Fibroblast of peridontal ligament (primary cell): ENCODE data around the gene CSAG3.
"Not testable (repeated sequence)": the region's sequence is repeated elsewhere in the genome, so short reads cannot be mapped to it uniquely, and the experiment has no call there.

Experiments used
- DNase-seq: peaks from one replicate; pipeline ENCODE4 v3.0.0-alpha.2; 2010; ENCODE audit errors: extremely low read depth

Gene CSAG3

DNA sequence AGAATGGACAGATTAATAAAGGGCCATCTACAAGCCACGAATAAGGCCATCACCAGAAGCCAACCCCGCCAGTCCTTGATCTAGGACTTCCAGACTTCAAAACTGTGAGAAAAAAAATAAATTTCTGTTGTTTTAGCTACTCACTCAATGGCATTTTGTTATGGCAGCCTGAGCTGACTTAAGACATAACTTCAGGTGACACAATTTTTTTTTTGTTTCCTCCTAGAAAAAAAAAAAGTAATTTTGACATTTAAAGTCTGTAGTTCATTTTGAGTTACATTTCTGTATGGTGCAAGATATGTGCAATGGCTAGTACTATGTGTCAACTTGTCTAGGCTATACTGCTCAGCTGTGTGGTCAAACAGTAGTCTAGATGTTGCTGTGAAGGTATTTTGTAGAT, at the start of gene CSAG3:
TSS of gene CSAG3 (plus strand) at position 301 of the 400 bp plus-strand sequence.
- DNase-seq: not testable (repeated sequence)

GRCh38 chrX:152713195-152713594, 45.8 kb upstream of the CSAG3 start:
- DNase-seq: not testable (repeated sequence)

DNA sequence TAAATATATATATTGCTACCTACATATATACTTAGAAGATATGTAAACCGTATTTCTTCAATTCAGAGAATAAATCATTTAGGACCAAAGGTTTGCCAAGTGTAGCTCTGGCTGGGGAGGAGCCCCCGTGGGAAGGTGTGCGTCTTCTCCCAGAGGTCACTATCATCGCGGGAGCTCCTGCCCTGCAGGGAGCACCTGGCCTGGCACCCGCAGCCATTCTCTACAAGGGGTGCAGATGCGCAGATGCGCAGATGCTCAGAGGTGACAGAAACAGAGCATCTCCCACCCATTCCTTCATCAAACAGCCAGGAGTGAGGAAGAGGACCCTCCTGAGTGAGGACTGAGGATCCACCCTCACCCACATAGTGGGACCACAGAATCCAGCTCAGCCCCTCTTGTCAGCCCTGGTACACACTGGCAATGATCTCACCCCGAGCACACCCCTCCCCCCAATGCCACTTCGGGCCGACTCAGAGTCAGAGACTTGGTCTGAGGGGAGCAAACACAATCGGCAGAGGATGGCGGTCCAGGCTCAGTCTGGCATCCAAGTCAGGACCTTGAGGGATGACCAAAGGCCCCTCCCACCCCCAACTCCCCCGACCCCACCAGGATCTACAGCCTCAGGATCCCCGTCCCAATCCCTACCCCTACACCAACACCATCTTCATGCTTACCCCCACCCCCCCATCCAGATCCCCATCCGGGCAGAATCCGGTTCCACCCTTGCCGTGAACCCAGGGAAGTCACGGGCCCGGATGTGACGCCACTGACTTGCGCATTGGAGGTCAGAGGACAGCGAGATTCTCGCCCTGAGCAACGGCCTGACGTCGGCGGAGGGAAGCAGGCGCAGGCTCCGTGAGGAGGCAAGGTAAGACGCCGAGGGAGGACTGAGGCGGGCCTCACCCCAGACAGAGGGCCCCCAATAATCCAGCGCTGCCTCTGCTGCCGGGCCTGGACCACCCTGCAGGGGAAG, 44.9 kb upstream of the CSAG3 start, which contains the start of gene MAGEA2B:
TSS of gene MAGEA2B (plus strand) at position 814 of the 973 bp plus-strand sequence. CDS start 2,479 bp downstream, outside the sequence.
- DNase-seq: not testable (repeated sequence)

- no peak for DNase-seq
Measured at GRCh38 chrX:152725409-152725808, 33.6 kb upstream of the CSAG3 start.

DNA sequence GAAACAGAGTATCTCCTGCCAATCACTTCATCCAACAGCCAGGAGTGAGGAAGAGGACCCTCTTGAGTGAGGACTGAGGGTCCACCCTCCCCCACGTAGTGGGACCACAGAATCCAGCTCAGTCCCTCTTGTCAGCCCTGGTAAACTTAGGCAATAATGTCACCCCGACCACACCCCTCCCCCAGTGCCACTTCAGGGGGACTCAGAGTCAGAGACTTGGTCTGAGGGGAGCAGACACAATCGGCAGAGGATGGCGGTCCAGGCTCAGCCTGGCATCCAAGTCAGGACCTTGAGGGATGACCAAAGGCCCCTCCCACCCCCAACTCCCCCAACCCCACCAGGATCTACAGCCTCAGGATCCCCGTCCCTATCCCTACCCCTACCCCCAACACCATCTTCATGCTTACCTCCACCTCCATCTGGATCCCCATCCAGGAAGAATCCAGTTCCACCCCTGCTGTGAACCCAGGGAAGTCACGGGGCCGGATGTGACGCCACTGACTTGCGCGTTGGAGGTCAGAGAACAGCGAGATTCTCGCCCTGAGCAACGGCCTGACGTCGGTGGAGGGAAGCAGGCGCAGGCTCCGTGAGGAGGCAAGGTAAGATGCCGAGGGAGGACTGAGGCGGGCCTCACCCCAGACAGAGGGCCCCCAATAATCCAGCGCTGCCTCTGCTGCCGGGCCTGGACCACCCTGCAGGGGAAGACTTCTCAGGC, 25.6 kb upstream of the CSAG3 start, which contains the start of the genes CSAG1 and MAGEA12:
TSS of gene CSAG1 (minus strand) at position 461 of the 715 bp plus-strand sequence. CDS start 1,261 bp downstream, outside the sequence.
TSS of gene MAGEA12 (plus strand) at position 497 of the 715 bp plus-strand sequence. CDS start 2,405 bp downstream, outside the sequence.
- DNase-seq: no peak

- not testable (repeated sequence) for DNase-seq
Measured at GRCh38 chrX:152734143-152734858, 24.7 kb upstream of the CSAG3 start.

DNA sequence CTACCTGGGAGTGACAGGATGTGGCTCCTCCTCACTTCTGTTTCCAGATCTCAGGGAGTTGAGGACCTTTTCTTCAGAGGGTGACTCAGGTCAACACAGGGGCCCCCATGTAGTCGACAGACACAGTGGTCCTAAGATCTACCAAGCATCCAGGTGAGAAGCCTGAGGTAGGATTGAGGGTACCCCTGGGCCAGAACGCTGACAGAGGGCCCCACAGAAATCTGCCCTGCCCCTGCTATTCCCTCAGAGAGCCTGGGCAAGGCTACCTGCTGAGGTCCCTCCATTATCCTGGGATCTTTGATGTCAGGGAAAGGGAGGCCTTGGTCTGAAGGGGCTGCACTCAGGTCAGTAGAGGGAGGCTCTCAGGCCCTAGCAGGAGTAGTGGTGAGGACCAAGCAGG, 23.9 kb upstream of the CSAG3 start:
- no peak for DNase-seq

DNA sequence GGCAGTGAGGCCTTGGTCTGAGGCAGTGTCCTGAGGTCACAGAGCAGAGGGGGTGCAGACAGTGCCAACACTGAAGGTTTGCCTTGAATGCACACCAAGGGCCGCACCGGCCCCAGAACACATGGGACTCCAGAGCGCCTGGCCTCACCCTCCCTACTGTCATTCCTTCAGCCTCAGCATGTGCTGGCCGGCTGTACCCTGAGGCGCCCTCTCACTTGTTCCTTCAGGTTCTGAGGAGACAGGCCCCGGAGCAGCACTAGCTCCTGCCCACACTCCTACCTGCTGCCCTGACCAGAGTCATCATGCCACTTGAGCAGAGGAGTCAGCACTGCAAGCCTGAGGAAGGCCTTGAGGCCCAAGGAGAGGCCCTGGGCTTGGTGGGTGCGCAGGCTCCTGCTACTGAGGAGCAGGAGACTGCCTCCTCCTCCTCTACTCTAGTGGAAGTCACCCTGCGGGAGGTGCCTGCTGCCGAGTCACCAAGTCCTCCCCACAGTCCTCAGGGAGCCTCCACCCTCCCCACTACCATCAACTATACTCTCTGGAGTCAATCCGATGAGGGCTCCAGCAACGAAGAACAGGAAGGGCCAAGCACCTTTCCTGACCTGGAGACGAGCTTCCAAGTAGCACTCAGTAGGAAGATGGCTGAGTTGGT, 23.0 kb upstream of the CSAG3 start:
- no peak for DNase-seq

- not testable (repeated sequence) for DNase-seq
Measured at GRCh38 chrX:152736528-152736927, 22.5 kb upstream of the CSAG3 start.

DNA sequence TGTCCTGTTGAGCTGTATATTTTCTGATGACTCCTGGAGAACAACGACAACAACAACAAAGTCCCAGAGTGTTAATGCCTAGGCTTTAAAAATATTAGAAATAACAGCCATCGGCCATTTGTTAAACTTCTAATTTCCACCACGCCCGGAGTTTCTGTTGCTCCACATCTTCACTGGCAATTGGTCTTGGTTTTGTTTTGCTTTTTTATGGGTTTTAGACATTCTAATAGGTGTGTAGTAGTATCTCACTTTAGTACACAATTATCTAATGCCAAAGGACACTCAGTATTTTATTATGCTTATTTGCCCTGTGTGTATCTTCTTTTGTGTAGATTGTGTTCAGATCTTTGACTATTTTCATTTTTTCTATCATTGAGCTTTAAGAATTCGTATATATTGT, 20.5 kb upstream of the CSAG3 start:
- DNase-seq: no peak

DNA sequence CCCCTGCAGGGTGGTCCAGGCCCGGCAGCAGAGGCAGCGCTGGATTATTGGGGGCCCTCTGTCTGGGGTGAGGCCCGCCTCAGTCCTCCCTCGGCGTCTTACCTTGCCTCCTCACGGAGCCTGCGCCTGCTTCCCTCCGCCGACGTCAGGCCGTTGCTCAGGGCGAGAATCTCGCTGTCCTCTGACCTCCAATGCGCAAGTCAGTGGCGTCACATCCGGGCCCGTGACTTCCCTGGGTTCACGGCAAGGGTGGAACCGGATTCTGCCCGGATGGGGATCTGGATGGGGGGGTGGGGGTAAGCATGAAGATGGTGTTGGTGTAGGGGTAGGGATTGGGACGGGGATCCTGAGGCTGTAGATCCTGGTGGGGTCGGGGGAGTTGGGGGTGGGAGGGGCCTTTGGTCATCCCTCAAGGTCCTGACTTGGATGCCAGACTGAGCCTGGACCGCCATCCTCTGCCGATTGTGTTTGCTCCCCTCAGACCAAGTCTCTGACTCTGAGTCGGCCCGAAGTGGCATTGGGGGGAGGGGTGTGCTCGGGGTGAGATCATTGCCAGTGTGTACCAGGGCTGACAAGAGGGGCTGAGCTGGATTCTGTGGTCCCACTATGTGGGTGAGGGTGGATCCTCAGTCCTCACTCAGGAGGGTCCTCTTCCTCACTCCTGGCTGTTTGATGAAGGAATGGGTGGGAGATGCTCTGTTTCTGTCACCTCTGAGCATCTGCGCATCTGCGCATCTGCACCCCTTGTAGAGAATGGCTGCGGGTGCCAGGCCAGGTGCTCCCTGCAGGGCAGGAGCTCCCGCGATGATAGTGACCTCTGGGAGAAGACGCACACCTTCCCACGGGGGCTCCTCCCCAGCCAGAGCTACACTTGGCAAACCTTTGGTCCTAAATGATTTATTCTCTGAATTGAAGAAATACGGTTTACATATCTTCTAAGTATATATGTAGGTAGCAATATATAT, 5.0 kb upstream of the CSAG3 start, which contains the start of gene MAGEA2:
TSS of gene MAGEA2 (minus strand) at position 157 of the 965 bp plus-strand sequence. CDS start 2,479 bp downstream, outside the sequence.
- not testable (repeated sequence) for DNase-seq

DNA sequence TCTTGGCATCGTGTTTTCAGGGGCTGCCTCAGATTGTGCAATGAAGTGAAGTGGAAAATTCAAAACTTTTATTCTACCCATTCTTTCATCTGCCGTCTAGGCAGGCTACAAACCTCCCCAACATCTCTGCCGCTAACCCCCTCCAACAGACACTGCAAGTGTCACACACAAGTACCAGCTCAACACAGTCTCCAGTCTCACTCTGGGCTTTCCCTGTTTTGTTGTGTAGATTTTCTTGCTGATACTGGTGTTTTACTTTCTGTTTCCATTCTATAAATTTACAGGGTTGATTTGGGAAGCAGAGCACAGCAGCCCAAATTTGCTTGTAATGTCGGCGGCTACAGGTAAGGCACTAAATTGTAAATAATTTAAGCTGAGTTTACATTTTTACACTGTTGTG, 4.1 kb upstream of the CSAG3 start:
- DNase-seq: not testable (repeated sequence)

DNA sequence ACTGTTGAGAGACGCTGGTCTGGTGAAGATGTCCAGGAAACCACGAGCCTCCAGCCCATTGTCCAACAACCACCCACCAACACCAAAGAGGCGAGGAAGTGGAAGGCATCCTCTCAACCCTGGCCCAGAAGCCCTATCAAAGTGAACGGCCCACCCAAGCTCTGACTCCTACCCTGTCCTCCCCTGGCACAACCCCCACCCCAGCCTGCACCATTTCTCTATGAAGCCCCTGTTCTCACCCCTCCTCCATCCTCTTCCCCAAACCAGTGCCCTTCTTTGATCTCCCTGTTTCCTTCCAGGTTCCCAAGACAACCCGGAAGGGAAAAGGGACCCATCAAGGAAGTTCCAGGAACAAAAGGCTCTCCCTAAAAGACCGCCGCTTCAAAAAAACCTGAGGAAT, 526 bp downstream of the CSAG3 start:
- not testable (repeated sequence) for DNase-seq

DNA sequence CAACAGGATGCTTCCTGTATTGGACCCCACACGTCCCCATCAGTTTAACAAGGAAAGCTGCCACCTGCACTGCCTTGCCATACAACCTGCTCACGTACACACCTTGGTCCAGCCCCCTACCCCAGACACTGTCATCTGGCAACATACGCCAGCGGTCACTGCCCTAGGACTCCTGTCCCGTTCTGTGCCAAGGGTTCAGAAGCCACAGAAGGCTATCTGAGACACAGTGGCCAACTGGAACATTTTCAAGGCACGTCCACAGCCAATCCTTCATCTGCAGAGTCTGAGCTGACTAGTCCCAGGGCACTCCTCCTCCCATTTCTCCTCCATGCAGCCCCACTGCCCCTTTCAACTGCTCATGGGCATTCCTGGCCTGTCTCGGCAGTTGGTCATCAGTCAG, 2.6 kb downstream of the CSAG3 start:
- not testable (repeated sequence) for DNase-seq

GRCh38 chrX:152766562-152766961, 7.5 kb downstream of the CSAG3 start:
- not testable (repeated sequence) for DNase-seq

DNA sequence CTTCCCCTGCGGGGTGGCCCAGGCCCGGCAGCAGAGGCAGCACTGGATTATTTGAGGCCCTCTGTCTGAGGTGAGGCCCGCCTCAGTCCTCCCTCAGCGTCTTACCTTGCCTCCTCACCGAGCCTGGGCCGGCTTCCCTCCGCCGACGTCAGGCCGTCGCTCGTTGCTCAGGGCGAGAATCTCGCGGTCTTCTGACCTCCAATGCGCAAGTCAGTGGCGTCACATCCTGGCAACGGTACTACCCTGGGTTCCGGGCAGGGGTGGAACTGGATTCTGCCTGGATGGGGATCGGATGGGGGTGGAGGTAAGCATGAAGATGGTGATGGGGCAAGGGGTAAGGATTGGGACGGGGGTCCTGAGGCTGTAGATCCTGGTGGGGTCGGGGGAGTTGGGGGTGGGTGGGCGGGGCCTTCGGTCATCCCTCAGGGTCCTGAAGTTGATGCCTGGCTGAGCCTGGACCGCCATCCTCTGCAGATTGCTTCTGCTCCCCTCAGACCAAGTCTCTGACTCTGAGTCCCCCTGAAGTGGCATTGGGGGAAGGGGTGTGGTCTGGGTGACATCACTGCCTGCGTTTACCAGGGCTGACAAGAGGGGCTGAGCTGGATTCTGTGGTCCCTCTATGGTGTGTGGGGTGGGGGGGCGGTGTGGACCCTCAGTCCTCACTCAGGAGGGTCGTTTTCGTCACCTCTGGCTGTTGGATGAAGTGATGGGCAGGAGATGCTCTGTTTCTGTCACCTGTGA, 10.7 kb downstream of the CSAG3 start, which contains the start of gene MAGEA6:
TSS of gene MAGEA6 (minus strand) at position 141 of the 741 bp plus-strand sequence. CDS start 2,039 bp downstream, outside the sequence.
- DNase-seq: not testable (repeated sequence)

- DNase-seq: not testable (repeated sequence)
Measured at GRCh38 chrX:152787062-152787461, 28.0 kb downstream of the CSAG3 start.

GRCh38 chrX:152798945-152799344, 39.9 kb downstream of the CSAG3 start:
- DNase-seq: no peak

GRCh38 chrX:152806035-152806434, 47.0 kb downstream of the CSAG3 start:
- no peak for DNase-seq
